Suprapubic skin (tissue), 4 donors: ENCODE measurements around the gene PARP15.

ENCODE experiments used
- EP300 ChIP-seq: sonication (generic); formaldehyde crosslinking; IDR thresholded peaks from one replicate; pipeline ENCODE4 v1.6.1; 2017; ENCODE audit warnings: antibody characterized with exemption
- POLR2A ChIP-seq, 2 donors: fragments of 450-650 bp; IDR thresholded peaks; one replicate each; pipeline ENCODE4 v1.6.1; 2017; ENCODE audit warnings: antibody characterized with exemption in 2 of 2, mild to moderate bottlenecking in 2 of 2, moderate library complexity in 2 of 2
- POLR2AphosphoS5 ChIP-seq, 3 donors: sonication (generic); formaldehyde crosslinking; IDR thresholded peaks; one replicate each; pipeline ENCODE4 v1.6.1; 2017; ENCODE audit warnings: antibody characterized with exemption in 3 of 3
- TF ChIP-seq, protein P1 (sequence below), 2 donors: fragments of 200-600 bp in 1 of 2; fragments of 450-650 bp in 1 of 2; sonication (generic) in 1 of 2; IDR thresholded peaks; one replicate each; pipeline ENCODE4 v1.5.1; 2016 to 2019; ENCODE audit warnings: antibody characterized with exemption in 2 of 2, mild to moderate bottlenecking in 1 of 2, moderate library complexity in 1 of 2

DNA sequence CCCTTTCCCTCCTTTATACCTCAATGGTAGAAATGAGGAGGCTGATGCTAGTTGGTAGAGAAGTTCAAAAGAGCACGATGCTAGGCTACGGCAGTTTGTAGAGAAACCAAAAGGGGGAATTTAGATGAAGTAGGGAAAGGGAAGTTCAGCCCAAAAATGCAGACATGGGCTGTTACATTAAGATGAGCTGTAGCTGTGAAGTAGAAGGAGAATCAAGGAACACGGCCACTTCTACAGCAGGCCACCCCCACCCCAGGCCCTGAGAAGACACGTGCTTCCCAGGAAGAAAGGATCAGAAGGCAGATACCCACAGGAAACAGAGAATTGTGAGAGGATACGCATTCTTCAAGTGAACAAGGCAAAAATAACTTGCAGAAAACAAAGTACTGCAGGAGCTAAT, 101.1 kb downstream of the PARP15 start:
- TF ChIP-seq, protein P1, sequence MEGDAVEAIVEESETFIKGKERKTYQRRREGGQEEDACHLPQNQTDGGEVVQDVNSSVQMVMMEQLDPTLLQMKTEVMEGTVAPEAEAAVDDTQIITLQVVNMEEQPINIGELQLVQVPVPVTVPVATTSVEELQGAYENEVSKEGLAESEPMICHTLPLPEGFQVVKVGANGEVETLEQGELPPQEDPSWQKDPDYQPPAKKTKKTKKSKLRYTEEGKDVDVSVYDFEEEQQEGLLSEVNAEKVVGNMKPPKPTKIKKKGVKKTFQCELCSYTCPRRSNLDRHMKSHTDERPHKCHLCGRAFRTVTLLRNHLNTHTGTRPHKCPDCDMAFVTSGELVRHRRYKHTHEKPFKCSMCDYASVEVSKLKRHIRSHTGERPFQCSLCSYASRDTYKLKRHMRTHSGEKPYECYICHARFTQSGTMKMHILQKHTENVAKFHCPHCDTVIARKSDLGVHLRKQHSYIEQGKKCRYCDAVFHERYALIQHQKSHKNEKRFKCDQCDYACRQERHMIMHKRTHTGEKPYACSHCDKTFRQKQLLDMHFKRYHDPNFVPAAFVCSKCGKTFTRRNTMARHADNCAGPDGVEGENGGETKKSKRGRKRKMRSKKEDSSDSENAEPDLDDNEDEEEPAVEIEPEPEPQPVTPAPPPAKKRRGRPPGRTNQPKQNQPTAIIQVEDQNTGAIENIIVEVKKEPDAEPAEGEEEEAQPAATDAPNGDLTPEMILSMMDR (IDR thresholded peaks at IDR 0.05), result no peak
- TF ChIP-seq POLR2A (IDR thresholded peaks at IDR 0.05) (no peak), EP300 (no peak), POLR2AphosphoS5 (IDR thresholded peaks at IDR 0.05) (no peak)
